Psoas muscle (tissue), 8 donors: ENCODE results near the gene CLIP4. TPM values are rescaled to one million over a fixed set of nuclear protein-coding genes. Genes with fewer than 3 reads are reported as not detected.

Source experiments
- ATAC-seq, 4 donors: fragments of 200-7000 bp; cut with Tn5 transposase; one replicate each; pipeline ENCODE4 v1.9.1; 2020; ENCODE audit warnings: moderate library complexity in 3 of 4, mild to moderate bottlenecking in 2 of 4
- DNase-seq, 2 donors: peaks; one replicate each; pipeline ENCODE4 v3.0.0-alpha.2; 2020
- H3K27ac ChIP-seq: fragments of 200-600 bp; one replicate; pipeline ENCODE4 v1.8.0; 2022
- H3K27me3 ChIP-seq, 3 donors: fragments of 200-600 bp in 1 of 3; one replicate each; pipeline versions ENCODE4 v1.6.1 to v1.8.0; 2013 to 2022; ENCODE audit warnings: low read length in 2 of 3, mild to moderate bottlenecking in 2 of 3, moderate library complexity in 1 of 3; ENCODE audit not compliant: insufficient read depth in 3 of 3
- H3K36me3 ChIP-seq, 2 donors: fragments of 200-600 bp in 1 of 2; one replicate each; pipeline versions ENCODE4 v1.6.1 to v1.8.0; 2013 to 2022; ENCODE audit warnings: low read depth in 1 of 2, mild to moderate bottlenecking in 1 of 2, moderate library complexity in 1 of 2; ENCODE audit not compliant: insufficient read depth in 1 of 2
- H3K4me1 ChIP-seq: fragments of 200-600 bp; one replicate; pipeline ENCODE4 v1.8.0; 2022
- H3K4me3 ChIP-seq: fragments of 200-600 bp; one replicate; pipeline ENCODE4 v1.8.0; 2022; ENCODE audit warnings: mild to moderate bottlenecking
- H3K9me3 ChIP-seq: fragments of 200-600 bp; one replicate; pipeline ENCODE4 v1.8.0; 2022
- WGBS, 3 donors: extraction: QIAGEN DNeasy Blood & Tissue Kit; methylation state at CpG; one replicate each; pipeline versions ENCODE4 v1.1.6 to v1.1.7; 2013; 5-methylcytosine and 5-hydroxymethylcytosine counted together
- intact Hi-C, 2 donors: fragments of 100-400 bp; cut with DNase I; formaldehyde crosslinking; loops; one replicate each; pipeline versions ENCODE4 v1.11.0 to v1.14.2; 2022
- polyA plus RNA-seq, 3 donors: library from polyadenylated mRNA; stranded (reverse); fragments of 200-250 nt; gene quantifications; one replicate each; pipeline ENCODE4 v1.2.3, GENCODE V29; 2013
- total RNA-seq, 4 donors: library from RNA; stranded (reverse); fragmentation: NEBNext Ultra II Directional in 2 of 4; extraction: Animal tissue kit (Norgen Biotek cat#: 25700) in 2 of 4; gene quantifications; one replicate each; pipeline versions ENCODE4 v1.2.1 to v1.2.4, GENCODE V29; 2021 to 2023
- TF ChIP-seq, protein P1 (sequence below): fragments of 200-600 bp; IDR thresholded peaks from one replicate; pipeline ENCODE4 v1.8.0; 2022; ENCODE audit warnings: antibody characterized with exemption
- donor health status: healthy with polysubstance abuse.
- donor health status: DM: no; HTN: no; CAD: no; lungs with moderate emphysema.
- donor health status: Bipolar disorder and iron deficiency.
- donor health status: healthy.
- donor health status: DM: yes; HTN: yes; CAD: no.
- donor health status: DM: no; HTN: no; CAD: no.
- donor health status: DM: no; HTN: no; CAD: no.
- donor health status: DM: yes; HTN: yes; CAD: no.

Gene CLIP4
- total and polyA plus RNA-seq, 7 donors = 26.7 to 111 (median 68.2) TPM

DNA sequence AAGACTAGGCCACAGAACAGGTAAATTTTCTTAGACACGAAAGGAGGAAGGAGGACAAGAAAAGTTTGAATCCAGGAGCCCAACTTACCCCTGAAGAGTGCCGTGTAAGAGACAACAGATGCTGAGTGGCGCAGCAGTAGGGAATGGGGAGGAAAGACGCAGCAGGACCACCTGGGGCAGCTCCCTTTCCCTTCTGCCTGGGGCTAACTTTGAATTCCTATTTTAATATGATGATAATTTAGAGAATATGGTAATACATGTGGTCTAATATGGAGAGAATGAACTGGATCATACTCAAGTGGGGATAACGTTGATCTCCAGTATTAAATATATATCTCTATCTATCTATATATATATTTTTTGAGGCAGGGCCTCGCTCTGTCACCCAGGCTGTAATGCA, 69.3 kb downstream of the CLIP4 start:
- no peak overlapping the region for H3K27ac ChIP-seq
- H3K4me1 ChIP-seq = no peaks in the 10 kb centered on the region
- no peak for DNase-seq
- intact Hi-C loops = no loop called here
- TF ChIP-seq, protein P1, sequence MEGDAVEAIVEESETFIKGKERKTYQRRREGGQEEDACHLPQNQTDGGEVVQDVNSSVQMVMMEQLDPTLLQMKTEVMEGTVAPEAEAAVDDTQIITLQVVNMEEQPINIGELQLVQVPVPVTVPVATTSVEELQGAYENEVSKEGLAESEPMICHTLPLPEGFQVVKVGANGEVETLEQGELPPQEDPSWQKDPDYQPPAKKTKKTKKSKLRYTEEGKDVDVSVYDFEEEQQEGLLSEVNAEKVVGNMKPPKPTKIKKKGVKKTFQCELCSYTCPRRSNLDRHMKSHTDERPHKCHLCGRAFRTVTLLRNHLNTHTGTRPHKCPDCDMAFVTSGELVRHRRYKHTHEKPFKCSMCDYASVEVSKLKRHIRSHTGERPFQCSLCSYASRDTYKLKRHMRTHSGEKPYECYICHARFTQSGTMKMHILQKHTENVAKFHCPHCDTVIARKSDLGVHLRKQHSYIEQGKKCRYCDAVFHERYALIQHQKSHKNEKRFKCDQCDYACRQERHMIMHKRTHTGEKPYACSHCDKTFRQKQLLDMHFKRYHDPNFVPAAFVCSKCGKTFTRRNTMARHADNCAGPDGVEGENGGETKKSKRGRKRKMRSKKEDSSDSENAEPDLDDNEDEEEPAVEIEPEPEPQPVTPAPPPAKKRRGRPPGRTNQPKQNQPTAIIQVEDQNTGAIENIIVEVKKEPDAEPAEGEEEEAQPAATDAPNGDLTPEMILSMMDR = no peak
- H3K4me3 ChIP-seq = no peak overlapping the region
- ATAC-seq = no peak
- no peaks in the 10 kb centered on the region for H3K9me3 ChIP-seq
- H3K36me3 ChIP-seq = peaks cover 0 to 45% of the 10 kb centered on the region in 2 donors
- WGBS, 3 donors = 93 to 94% (median 94%) methylated on average over 6 of the region's 6 CpGs
- H3K27me3 ChIP-seq = no peaks in the 10 kb centered on the region

DNA sequence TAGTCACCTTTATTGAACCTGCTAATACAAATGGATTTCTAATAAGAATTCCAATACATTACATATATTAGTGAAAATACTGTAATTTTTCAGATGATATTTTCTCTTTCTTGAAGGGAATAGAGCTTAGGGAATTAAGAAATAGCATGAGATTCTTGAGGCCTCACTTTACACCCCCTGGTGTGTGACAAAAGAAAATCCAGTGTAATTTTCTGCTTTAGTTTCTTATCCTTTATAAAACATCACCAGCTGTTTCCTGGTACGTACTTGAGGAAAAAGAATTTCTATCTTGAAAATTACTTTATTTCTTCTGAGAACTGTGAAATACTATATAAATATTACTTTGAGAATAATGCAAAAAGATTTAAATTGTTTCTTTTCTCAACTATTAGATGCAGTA, 71.6 kb downstream of the CLIP4 start:
- H3K36me3 ChIP-seq = peaks cover 0 to 45% of the 10 kb centered on the region in 2 donors
- intact Hi-C loops = no loop called here
- no peak for DNase-seq

DNA sequence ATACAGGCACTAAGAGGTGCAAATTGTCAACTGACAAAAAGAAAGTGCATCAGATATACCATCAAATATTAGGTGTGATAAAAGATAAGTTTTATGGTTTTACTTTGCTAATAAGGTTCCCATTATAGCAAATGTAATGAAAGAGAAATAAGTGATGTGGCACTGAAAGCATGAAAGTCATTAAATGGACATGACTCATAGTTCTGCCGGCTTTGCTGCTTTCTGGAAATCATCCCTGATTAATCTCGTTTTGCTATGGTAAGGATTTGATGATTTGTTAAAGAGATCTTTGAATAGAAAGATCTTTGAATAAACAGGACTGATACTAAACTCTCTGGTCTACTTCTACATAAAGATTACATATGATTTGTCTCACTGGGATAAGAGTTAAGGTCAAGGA, 72.7 kb downstream of the CLIP4 start:
- intact Hi-C loops = no loop called here
- ATAC-seq = no peak
- no peaks in the 10 kb centered on the region for H3K9me3 ChIP-seq

More for the DNA sequence above, 71.6 kb downstream of the CLIP4 start:
- Histone ChIP-seq H3K9me3 (no peaks in the 10 kb centered on the region), H3K4me3 (no peak overlapping the region), H3K27ac (no peak overlapping the region), H3K27me3 (no peaks in the 10 kb centered on the region), H3K4me1 (no peaks in the 10 kb centered on the region)
- TF ChIP-seq, protein P1 = no peak
- 85 to 92% (median 90%) methylated on average over 1 of the region's 1 CpG for WGBS, 3 donors
- ATAC-seq = no peak

DNA sequence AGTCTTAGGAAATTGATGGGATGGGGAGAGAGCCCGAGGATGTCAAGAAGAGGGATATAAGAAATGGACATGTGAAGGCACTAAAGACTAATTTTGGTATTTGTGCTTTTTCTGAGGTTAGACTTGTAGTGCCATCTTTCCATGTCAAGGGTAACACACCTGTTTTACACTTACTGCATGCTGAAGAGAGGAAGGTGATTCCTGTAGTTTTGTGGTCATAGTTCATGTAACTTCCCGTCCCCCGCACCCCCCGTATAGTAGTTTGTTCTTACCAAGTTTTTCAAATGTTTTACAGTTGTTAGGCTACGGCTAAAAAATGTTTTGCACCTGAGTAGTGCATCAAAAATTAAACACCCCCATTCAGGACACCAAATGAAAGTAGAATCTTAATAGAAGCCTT, 73.8 kb downstream of the CLIP4 start:
- DNase-seq (no peak), ATAC-seq (no peak)
- intact Hi-C loops = no loop called here
- TF ChIP-seq, protein P1 = no peak
- no peaks in the 10 kb centered on the region for H3K4me1 ChIP-seq
- 88 to 93% (median 91%) methylated on average over 5 of the region's 5 CpGs for WGBS, 3 donors
- H3K9me3 ChIP-seq = no peaks in the 10 kb centered on the region
- no peak overlapping the region for H3K4me3 ChIP-seq
- no peaks in the 10 kb centered on the region for H3K27me3 ChIP-seq
- H3K27ac ChIP-seq = no peak overlapping the region
- peaks cover 0 to 44% of the 10 kb centered on the region in 2 donors for H3K36me3 ChIP-seq

More for the DNA sequence above, 72.7 kb downstream of the CLIP4 start:
- Histone ChIP-seq H3K27me3 (no peaks in the 10 kb centered on the region), H3K27ac (no peak overlapping the region), H3K4me1 (no peaks in the 10 kb centered on the region), H3K4me3 (no peak overlapping the region), H3K36me3 (peaks cover 0 to 45% of the 10 kb centered on the region in 2 donors)
- no peak for DNase-seq
- TF ChIP-seq, protein P1 = no peak
- WGBS, 3 donors = 48 to 69% (median 52%) methylated on average over 2 of the region's 2 CpGs

DNA sequence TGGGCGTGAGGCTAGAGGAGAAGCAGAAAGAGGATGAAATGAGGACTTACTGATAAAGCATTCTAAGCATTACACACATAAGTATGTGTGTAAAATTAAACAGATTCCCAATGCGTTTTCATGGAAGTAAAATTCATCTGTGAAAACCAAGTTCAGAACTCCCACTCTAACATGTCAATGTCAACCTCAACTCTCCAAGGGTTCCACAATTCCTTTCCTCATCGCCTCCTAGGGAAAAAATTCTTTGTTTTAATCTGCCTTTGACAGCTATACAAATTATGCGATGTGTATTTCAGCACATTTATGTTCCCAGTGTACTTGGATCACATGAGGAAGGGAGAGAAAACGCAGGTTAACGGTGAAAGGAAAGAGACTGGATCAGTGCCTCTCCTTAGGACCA, 76.6 kb downstream of the CLIP4 start:
- TF ChIP-seq, protein P1 = no peak
- Histone ChIP-seq H3K27ac (no peak overlapping the region), H3K36me3 (peaks cover 0 to 39% of the 10 kb centered on the region in 2 donors), H3K27me3 (no peaks in the 10 kb centered on the region), H3K4me3 (no peak overlapping the region), H3K4me1 (no peaks in the 10 kb centered on the region), H3K9me3 (no peaks in the 10 kb centered on the region)
- WGBS, 3 donors = 89 to 90% (median 90%) methylated on average over 6 of the region's 6 CpGs
- intact Hi-C loops = loop anchor here in 1 of 2 donors (10.0 kb wide), 1 partner anchor 367 kb away; no protein-coding TSS in a partner anchor
- ATAC-seq (no peak), DNase-seq (no peak)
